HG02973 (cell line): Measurements from ENCODE around the gene DGKE.

Source experiments
- ATAC-seq: cut with Tn5 transposase; IDR thresholded peaks from one replicate; pipeline ENCODE4 v1.9.1; 2021; ENCODE audit warnings: moderate library complexity; ENCODE audit not compliant: unreplicated experiment

Gene DGKE

DNA sequence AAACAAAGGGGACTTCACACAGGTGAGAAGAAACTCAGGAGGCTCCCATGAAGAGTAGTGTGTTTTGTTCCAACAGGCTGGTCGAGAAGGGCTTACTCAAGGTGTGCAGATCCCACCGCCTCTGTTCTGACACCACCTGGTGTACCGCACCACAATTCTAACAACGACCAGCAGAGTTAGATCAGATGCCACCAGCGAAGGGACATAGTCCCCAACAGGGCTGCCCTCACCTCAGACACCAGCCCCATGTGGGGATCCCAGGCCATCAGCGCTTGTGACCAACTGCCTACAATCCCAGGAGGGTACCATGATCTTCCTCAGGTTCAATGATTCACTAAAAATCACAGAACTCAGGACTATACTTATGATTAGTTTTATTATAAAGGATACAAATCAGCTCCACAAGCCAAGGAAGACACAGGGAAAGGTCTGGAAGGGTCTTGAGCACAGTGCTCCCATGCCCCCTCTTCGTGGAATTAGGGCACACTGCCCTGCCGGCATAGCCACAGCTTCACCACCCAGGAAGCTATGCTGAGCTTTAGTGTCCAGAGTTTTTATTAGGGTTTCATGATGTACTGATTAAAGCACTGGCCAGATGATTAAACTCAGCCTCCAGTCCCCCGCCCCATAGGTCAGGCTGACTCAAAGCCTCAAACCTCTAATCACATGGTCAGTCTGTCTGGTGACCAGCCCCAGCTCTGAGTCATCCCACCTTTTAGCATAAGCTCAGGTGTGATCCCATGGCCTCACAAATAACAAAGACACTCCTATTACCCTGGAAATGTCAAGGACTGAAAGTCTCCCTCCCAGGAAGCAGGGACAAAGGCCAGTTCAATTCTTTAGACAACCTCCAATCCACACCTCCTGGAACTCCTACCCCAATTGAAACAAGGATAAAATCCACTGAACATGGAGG, 53.9 kb downstream of the DGKE start:
- no peak for ATAC-seq

DNA sequence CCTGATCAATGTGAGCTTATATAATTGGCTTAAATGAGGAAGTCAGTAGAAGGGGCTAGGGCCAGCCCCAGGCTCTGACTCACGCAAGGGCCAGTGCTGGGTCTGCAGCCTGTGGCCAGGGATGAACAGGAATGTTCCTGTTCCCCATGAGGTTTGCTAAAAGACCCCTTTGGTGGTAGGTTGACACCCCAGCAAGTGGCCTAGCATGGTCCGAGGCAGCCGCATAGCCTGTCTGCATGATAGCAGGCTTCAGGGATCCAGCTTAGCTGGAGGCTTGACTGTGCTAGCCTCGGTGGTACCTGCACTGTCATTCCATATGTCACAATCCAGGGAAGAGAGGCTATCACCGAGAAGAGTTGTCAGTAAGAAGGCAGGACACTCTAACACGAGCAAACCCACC, 56.4 kb downstream of the DGKE start:
- ATAC-seq = no peak

DNA sequence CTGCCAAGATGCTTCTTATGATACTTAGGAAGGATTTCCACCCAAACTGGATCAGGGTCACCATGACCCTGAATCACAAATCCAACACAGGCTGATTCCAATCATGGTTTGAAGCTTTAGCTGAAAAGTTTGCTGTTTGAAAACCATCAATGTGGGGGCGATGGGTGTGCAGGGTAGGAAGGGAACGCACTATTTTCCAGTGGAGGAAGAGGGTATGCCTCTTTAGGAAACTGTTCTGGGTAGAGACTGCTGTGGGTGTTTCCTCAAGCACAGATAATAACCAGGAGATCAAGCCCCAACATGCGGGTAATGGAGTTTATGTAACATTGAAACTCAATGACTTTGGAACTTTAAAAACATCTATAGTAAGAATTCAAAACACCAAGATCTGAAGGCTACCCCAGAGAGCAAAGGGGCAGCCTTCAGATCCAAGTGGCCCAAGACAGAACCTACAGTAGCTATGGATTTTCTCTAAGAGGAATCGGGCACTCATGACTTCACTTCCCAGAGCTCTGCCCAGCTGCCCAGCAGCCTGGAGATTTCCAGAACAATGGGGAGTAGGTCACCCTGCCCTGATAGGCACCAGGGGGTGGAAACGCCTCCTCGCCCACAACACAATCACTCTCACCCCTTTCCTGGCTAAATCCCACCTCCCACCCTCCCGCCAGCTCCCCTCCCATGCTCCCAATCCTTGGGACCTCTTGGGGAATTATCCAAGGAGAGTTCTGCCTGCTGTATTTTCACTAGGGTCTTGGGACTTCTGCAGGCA, 57.1 kb downstream of the DGKE start:
- ATAC-seq = no peak

DNA sequence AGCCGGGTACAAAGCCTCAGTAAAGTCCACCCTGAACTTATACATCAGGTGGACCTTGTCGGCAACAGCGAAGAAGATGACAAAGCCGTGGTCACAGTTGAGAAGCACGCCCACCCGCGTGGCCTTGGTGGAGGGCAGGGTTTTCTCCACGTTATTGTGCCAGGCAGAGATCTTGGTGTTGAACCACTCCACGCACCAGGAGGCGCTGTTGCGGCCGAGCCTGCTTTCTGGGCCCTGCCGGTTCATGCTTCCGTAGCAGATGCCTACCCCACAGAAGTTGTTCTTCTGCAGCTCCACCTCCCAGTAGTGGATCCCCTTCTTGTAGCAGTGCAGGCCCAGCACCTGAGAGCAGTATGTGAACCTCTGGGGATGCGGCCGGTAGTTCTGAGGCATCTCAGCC, 57.8 kb downstream of the DGKE start:
- ATAC-seq = no peak

DNA sequence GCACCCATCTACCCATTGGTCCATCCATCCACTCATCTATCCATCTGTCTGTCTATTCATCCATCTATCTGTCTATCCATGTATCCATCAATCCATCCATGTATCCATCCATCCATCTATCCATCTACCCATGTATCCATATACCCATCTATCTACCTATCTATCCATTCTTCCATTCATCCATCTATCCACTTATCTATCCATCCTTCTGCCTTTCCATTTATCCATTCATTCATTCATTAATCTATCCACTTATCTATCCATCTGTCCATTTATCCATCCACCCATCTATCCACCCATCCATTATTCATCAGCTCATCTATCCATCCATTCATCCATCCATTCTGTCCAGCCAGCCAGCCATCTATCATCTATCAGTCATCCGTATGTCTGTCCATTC, 58.4 kb downstream of the DGKE start:
- ATAC-seq = no peak

GRCh38 chr17:56893503-56893902, 59.6 kb downstream of the DGKE start:
- ATAC-seq = no peak

- ATAC-seq = no peak
These were observed 61.0 kb downstream of the DGKE start for GRCh38 chr17:56894859-56895455.

DNA sequence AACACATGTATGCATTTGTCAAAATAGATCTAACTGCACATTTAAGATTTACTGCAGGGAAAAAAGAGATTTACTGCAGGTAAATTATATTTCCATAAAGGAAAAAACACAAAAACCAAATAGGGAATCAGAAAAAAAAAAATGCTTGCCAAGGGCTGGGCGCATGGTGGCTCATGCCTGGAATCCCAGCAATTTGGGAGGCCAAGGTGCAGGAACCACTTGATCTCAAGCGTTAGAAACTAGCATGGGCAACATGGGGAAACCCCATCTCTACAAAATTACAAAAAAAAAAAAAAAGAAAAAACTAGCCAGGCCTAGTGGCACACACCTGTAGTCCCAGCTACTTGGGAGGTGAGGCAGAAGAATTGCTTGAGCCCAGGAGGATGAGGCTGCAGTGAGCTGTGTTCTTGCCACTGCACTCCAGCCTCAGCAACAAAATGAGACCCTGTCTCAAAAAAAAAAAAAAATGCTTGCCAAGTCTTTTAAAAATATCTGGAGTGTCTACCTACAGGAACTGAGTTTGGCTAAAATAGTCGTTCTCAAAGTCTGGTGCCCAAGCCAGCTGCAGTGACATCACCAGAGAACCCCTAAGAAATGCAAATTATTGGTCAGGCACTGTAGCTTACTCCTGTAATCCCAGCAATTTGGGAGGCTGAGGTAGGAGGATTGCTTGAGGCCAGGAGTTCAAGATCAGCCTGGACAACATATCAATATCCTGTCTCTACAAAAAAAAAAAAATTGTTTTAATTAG, 62.4 kb downstream of the DGKE start:
- no peak for ATAC-seq

- no peak for ATAC-seq
These were observed 63.0 kb downstream of the DGKE start for GRCh38 chr17:56896968-56897359.

DNA sequence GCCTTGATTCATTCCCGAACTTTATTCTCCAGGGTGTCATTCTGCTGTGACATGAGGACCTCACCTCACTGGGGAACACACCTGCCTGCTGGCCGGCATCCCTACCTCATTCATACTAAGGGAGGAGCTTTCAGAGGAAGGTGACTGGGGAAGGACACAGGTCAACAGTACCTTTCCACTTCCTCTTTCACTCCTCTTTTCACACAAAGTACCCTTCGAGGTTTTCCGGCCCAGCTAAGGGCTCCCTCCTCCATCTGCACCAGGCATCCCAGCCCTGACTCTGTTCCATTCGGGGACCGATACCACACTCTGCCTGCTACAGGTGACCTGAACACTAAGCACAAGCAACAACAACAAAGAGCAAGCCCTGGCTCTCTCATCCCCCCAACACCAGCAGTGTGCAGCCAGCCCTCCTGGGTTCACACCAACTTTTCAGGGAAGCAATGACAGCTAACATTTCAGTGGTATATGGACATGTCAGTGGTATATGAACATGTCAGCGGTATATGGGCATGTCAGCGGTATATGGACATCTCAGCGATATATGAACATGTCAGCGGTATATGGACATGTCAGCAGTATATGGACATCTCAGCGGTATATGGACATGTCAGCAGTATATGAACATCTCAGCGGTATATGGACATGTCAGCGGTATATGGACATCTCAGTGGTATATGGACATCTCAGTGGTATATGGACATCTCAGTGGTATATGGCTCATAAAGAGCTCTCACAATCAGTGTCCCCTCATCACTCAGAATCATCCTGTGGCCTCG, 63.9 kb downstream of the DGKE start:
- peak; percentile 51 for ATAC-seq

DNA sequence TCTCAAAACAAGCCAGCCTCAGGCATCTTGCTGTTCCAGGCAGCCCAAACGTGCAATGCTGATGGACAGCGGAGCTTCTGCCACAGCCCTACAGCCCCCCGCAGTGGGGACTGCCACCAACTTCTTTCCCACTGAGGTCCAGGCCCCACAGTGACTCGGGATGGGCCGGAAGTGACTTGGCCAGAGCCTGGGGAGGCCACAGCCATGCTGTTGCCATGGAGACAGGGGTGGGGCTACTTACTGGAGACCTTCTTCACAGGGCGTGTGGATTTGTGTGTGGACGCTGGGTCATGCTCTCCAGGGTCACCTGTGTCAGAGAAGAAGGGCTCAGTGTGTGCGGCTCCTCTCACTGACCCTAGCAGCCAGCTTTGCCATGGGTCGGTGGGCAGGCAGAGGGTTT, 64.9 kb downstream of the DGKE start:
- no peak for ATAC-seq

DNA sequence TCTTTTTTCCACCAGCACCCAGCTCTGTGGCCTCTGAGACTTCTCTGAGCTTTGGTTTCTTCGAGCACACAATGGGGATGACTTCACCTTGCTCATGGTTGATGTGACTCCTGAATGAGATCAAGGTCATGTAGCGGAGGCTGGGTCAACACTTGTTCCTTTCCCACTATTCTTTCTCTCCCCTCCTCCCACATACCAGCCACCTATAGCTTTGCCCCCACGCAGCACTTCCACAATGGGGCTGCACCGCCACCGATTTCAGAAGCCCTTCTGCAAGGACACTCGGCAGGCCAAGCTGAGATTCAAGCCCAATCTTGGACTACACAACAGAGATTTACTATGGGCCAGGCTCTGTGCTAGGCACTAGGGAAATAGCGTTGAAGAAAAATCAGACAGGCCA, 65.5 kb downstream of the DGKE start:
- no peak for ATAC-seq

- no peak for ATAC-seq
These were observed 68.4 kb downstream of the DGKE start for GRCh38 chr17:56902348-56902747.

GRCh38 chr17:56903560-56903959, 69.6 kb downstream of the DGKE start:
- no peak for ATAC-seq

DNA sequence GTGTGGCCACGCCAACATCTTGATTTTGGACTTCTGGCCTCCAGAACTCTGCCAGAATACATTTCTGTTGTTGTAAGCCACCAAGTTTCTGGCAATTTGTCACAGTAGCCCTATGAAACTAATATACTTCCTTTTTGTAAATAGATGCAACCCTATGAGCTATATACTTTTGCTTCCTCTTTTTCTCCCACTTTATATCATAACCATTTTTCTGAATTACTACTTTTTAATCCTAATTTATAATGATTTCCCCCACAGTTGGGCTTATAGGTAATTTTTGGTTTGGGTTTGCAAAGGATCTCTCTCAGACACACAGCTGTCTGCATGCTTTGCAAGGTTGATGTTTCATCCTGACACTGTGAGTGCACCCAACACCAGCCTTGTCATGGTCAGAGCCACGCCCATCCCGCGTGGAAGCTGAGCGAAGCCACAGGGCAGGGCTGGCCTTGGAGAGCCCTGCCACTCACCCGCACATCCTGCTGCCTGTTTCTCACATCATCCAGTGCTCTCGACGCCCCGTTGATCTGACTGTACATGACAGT, 74.1 kb downstream of the DGKE start:
- ATAC-seq = peak; percentile 80

- no peak for ATAC-seq
These were observed 76.0 kb downstream of the DGKE start for GRCh38 chr17:56909742-56910508.

GRCh38 chr17:56910509-56911235, 76.7 kb downstream of the DGKE start:
- no peak for ATAC-seq

- ATAC-seq = no peak
These were observed 78.4 kb downstream of the DGKE start for GRCh38 chr17:56912105-56912999.
